ENCODE data around the gene ANKAR. TPM values are rescaled to one million over a fixed set of nuclear protein-coding genes. Genes with fewer than 3 reads are reported as not detected.

Gene ANKAR
- total and polyA plus RNA-seq, 2 of the 8 experiments (the other 6 are each of a cell fraction or from before 2014, with no cell fraction given), result 0.56 to 1.7 TPM

DNA sequence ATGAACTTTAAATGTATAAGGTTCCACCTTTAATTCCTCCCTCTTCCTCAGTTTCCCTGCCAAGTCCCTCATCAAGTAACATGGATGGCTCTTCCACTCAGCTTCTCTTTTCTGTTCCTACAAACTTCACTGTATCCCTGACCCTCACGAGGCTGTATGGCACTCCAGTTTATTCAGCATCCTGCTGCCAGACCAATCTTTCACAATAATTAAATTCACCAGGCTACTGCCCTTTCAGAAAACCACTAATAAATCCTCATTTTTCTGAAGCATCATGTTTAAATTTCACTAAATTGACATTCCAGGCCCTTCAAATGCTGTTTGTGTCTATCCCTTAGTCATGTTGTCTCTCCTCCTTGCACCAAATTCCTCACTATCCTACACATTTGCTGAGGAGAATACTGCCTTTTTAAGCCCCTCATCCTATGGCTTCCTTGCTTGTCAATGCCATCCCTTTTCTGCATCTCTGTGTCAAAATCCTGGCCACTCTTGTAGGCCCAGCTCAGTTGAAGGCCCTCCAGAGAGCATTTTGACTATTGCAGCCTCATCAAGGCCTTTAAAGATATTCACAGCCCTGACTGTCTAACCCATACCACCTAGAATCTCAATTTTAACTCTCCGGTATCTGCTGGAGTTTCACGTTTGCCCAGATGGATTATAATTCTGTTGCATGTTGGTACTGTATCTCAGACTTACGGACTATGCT is 36.0 kb upstream of the ANKAR start:
- H3K9ac ChIP-seq (replicated peaks in 1 of 4; ENCODE audit: extremely low read depth in 1 of 4, low read depth in 3 of 4, low read length in 3 of 4), result no peak overlapping the region
- H4K91ac ChIP-seq (replicated peaks; ENCODE audit: insufficient read length, low read length), result no peak overlapping the region
- H2BK120ac ChIP-seq (replicated peaks; ENCODE audit: low read depth, low read length), result no peak overlapping the region
- no peak overlapping the region for H2BK20ac ChIP-seq (ENCODE audit: low read length)
- no peak for FAIRE-seq
- DNase-seq (ENCODE audit: low read depth in 1 of 2, low spot score in 2 of 2), result no peak
- H3K23me2 ChIP-seq (ENCODE audit: low read depth, low read length), result no peaks in the 10 kb centered on the region; the same call in 1 of the 2 replicates
- no peak overlapping the region for H3K18ac ChIP-seq (ENCODE audit: extremely low read depth, low read length)
- no peak overlapping the region for H3K27ac ChIP-seq (ENCODE audit: low read depth, low read length)
- no peaks in the 10 kb centered on the region for H3K79me1 ChIP-seq (ENCODE audit: low read depth, low read length)
- H3K4me2 ChIP-seq (ENCODE audit: insufficient read depth in 1 of 2, low read depth in 2 of 2, low read length in 2 of 2), result no peak overlapping the region
- H3K9me3 ChIP-seq (ENCODE audit: insufficient read depth in 2 of 2, low read depth in 1 of 2, low read length in 1 of 2), result no peaks in the 10 kb centered on the region
- H3K56ac ChIP-seq (replicated peaks; ENCODE audit: insufficient read length, low read depth, low read length), result no peak overlapping the region
- 93% methylated on average over 4 of the region's 4 CpGs; no CpG with 5 or more reads in 1 of the 2 experiments for WGBS, 2 experiments (ENCODE audit: extremely low coverage in 1 of 2, insufficient coverage in 1 of 2, insufficient read length in 1 of 2, insufficient replicate concordance in 2 of 2, low coverage in 1 of 2, low lambda C conversion rate in 2 of 2, missing lambda C conversion rate in 1 of 2)
- H3K4me3 ChIP-seq (ENCODE audit: extremely low read depth in 1 of 4, insufficient read depth in 2 of 4, low read depth in 3 of 4, low read length in 4 of 4), result no peak overlapping the region
- no peak overlapping the region for H2AK5ac ChIP-seq (ENCODE audit: low read depth, low read length)
- H2BK15ac ChIP-seq (ENCODE audit: low read length), result no peak overlapping the region
- H4K20me1 ChIP-seq (replicated peaks in 1 of 2; ENCODE audit: control insufficient read depth in 1 of 2, insufficient read depth in 2 of 2, low read length in 2 of 2), result no peaks in the 10 kb centered on the region
- ChIA-PET CTCF (ENCODE audit: partially characterized antibody) (interaction anchor here (1.0 to 1.1 kb wide), 2 partner anchors 9 to 98 kb away, joined by 3 to 4 read pairs; no protein-coding TSS in a partner anchor), POLR2A (ENCODE audit: partially characterized antibody) (no interaction called here)
- no peak overlapping the region for H3K14ac ChIP-seq (ENCODE audit: insufficient read length)
- no peak overlapping the region for H2BK5ac ChIP-seq (ENCODE audit: low read depth, low read length)
- H3K27me3 ChIP-seq (replicated peaks in 1 of 4; ENCODE audit: control insufficient read depth in 3 of 4, extremely low read depth in 1 of 4, insufficient read depth in 3 of 4, low read length in 3 of 4), result no peaks in the 10 kb centered on the region
- no peak overlapping the region for H3K4ac ChIP-seq (replicated peaks; ENCODE audit: insufficient read length, low read depth, low read length)
- H3K23ac ChIP-seq (ENCODE audit: insufficient read length), result no peak overlapping the region
- H4K8ac ChIP-seq (ENCODE audit: extremely low read depth, insufficient read depth, low read length), result no peak overlapping the region
- H2BK12ac ChIP-seq (ENCODE audit: low read depth, low read length), result no peak overlapping the region
- peaks cover 0 to 3% (median 2%) of the 10 kb centered on the region in 4 experiments; a peak in 4 of 7 replicates for H3K4me1 ChIP-seq (replicated peaks in 1 of 4; ENCODE audit: control insufficient read depth in 3 of 4, insufficient read depth in 4 of 4, low read length in 3 of 4)
- H2AFZ ChIP-seq (ENCODE audit: low read length), result no peak overlapping the region
- H3K79me2 ChIP-seq (ENCODE audit: control insufficient read depth in 1 of 2, insufficient read depth in 2 of 2, low read length in 2 of 2), result no peaks in the 10 kb centered on the region
- no peak overlapping the region for H4K5ac ChIP-seq (ENCODE audit: insufficient read length, low read depth, low read length)
- no peaks in the 10 kb centered on the region for H3K36me3 ChIP-seq (ENCODE audit: control insufficient read depth in 2 of 4, insufficient read depth in 4 of 4, low read length in 3 of 4)
